Measurements from ENCODE around the gene IMMP2L. TPM values are rescaled to one million over a fixed set of nuclear protein-coding genes. Genes with fewer than 3 reads are reported as not detected.
"Not testable (repeated sequence)": the region's sequence is repeated elsewhere in the genome, so short reads cannot be mapped to it uniquely, and the experiment has no call there.

Gene IMMP2L
- total RNA-seq, 1 donor from 2014 or later, result 35.5 TPM

DNA sequence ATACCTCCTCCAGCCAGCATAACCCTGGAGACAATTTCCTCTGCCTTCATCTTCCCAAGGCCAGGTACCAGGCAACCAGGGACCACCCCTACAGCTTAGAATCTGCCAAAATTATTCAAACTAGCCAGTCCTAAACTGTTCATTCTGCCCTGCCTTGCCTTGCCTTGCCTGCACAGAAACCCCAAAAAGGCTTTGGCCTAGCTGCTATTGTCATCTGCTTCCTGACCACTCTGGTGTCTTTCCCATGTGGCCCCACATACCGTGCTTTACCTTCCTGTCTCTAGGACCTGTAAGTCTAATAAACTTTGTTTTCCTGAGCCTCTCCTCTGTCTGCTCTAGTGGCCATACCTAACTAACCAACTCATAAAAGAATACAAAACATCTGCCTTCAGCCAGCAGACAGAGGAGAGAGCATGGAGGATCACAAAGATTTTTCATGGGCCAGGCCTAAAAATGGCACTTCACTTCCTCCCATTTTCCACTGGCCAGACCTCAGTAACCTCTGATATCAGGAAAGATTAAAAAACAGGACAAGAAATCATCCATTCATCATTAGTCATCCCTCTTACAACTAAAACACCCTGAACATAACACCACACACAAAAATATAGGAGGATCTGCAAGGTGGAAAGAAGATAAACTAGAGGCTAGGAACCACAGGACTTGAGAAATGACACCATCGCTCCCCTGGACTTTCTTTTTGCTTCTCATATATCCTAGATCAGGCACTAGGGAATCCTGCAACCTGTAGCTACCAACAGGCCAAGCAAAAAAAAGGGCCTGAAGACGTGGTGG, 51.5 kb downstream of the IMMP2L start:
- no peak for DNase-seq (ENCODE audit: low spot score)

DNA sequence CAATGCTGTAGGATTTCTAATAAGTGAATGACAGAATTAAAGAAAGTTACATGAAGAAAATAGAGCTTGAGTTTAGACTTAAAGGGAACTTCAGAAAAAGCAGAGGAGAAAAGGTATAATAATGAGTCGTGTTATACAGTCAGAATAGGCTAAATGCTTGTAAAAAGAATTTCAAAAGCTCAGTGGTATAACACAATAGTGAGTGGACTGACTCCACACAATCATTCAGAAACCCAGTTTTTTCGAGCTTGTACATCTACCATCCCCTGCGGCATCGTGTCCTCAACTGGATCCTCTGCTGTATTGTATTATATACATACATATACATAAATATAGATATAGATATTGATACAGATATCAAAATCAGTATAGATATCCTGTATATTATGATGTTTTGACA, 52.2 kb downstream of the IMMP2L start:
- no peak for DNase-seq (ENCODE audit: low spot score)

DNA sequence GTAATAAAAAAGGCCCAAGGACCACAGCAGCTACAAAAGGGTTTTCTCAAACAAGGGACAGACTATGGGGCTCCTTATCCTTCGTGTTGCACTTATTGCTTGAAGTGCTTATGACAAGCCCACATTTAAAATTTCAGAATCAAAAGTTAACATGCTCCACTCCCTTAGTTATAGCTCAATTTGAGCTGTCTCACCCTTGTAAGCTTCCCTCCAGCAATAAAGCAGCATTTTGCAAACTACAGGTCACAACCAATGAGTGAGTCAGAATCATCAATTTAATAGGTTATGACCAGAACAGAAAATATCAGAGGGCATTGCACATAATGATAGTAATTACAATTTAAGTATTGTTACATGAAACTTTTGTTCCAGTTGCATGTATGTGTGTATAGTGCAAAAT, 53.0 kb downstream of the IMMP2L start:
- DNase-seq (ENCODE audit: low spot score), result no peak

DNA sequence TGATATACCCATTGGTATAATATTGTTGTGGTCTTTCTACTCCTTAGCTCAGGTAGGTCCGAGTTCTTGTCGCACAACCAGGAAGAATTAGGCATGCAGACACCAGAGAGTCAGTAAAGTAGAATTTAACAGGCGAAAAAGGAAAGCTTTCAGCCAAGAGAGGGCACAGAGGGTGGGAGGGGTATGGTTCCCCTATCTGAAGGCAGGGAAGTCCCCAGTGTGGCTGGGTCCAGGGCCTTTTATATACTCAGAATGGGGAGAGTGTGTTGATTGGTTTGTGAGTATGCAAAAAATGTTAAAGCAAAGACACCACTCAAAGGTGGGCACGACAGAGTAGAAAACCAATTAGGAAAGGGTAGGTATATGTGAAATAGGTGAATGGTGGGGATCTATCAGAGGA, 53.9 kb downstream of the IMMP2L start:
- no peak for DNase-seq (ENCODE audit: low spot score)

DNA sequence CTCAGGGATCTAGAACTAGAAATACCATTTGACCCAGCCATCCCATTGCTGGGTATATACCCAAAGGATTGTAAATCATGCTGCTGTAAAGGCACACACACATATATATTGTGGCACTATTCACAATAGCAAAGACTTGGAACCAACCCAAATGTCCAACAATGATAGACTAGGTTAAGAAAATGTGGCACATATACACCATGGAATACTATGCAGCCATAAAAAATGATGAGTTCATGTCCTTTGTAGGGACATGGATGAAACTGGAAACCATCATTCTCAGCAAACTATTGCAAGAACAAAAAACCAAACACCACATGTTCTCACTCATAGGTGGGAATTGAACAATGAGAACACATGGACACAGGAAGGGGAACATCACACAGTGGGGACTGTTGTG, 56.9 kb downstream of the IMMP2L start:
- DNase-seq (ENCODE audit: low spot score), result not testable (repeated sequence)

DNA sequence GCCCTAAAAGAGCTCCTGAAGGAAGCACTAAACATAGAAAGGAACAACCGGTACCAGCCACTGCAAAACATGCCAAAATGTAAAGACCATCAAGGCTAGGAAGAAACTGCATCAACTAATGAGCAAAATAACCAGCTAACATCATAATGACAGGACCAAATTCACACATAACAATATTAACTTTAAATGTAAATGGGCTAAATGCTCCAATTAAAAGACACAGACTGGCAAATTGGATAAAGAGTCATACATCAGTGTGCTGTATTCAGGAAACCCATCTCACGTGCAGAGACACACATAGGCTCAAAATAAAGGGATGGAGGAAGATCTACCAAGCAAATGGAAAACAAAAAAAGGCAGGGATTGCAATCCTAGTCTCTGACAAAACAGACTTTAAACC, 60.5 kb downstream of the IMMP2L start:
- DNase-seq (ENCODE audit: low spot score), result not testable (repeated sequence)

DNA sequence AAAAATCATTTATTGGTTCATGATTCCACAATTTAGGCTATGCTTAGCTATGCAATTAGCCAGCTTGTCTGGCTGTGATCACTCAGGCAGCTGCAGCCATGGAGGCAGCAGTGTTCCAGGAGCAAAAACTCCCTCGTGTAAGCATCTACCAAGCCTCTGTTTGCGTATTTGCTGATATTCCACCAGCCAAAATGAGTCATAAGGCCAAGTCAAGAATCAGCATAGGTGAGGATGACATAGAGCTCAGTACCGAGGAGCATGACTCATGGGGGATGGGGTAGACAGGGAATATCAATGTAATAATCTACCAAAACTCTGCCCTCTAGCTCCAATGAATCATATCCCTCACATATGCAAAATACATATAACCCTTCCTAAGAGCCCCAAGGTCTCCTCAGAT, 63.3 kb downstream of the IMMP2L start:
- DNase-seq (ENCODE audit: low spot score), result no peak

DNA sequence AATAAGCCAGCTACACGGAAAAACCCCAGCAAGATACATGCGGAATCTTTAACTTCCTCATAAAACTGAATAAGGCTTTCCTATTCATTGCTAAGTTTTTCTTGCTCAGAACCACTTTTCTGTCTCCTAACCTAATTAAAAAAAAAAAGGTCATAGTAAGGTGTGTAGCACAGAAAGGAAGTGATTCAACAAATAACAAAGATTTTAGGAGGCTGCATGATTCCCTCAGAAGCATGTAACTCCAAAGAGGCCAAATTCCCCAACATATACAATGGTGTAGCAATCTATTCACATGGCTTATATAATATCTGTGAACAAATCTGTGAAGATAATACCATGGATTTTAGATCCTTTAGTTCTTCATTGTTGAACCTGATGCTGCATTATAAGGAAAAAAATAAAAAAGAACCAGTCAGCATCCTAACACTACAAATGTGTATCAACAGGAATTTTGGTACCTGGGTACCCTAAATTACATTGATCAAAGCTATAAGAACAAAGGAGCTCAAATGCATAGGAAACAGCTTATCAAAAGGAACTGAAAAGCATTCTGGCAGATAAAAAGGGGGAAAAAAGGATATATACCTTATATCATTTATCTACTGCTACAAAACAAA, 63.8 kb downstream of the IMMP2L start:
- DNase-seq (ENCODE audit: low spot score), result no peak

DNA sequence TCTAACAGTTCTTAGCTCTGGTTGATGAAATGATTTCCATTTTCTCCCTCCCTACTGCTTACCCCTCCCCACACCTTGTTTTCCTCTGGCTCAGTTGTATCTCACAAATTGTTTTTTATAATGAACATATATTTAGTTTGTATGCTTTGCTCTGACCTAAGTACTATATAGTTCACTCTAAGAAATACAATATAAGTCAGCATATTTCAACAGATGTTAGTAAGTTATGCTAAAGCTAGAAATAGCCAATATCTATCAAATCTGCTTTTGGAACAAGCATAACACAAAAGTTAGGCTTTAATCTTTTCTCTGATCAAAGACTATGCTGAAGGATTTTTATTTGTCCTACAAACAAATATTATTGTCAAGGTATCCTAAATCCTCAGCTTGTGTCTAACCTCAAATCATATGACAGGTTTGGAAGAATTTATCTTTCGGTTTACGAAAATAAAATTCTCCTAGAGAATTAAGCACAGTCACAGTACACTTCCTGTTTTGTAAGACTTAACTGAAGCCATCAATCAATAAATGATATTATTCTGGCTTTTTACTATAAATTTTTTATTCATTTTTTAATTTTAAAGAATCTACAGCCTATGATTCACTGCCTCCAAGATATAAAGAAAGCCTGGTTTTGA, 67.0 kb downstream of the IMMP2L start:
- DNase-seq (ENCODE audit: low spot score), result no peak

DNA sequence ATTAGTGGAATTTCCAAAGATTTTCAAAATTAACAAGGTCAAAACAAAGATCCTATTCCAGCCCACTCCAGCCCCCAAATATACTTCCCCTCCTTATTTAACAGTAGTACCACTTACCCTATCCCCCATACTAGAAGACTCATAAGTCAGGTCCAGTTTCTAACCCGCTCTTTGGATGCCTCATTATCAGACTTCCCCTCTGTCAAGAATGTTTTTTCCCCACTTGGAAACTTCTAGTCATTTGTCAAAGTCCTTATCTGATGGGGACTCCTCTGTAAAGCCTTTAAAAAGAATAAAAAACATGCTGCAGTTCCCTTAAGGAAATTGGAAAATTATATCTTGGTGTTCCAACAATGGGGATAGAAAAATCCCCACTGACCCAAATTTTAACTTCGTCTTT, 70.1 kb downstream of the IMMP2L start:
- no peak for DNase-seq (ENCODE audit: low spot score)

DNA sequence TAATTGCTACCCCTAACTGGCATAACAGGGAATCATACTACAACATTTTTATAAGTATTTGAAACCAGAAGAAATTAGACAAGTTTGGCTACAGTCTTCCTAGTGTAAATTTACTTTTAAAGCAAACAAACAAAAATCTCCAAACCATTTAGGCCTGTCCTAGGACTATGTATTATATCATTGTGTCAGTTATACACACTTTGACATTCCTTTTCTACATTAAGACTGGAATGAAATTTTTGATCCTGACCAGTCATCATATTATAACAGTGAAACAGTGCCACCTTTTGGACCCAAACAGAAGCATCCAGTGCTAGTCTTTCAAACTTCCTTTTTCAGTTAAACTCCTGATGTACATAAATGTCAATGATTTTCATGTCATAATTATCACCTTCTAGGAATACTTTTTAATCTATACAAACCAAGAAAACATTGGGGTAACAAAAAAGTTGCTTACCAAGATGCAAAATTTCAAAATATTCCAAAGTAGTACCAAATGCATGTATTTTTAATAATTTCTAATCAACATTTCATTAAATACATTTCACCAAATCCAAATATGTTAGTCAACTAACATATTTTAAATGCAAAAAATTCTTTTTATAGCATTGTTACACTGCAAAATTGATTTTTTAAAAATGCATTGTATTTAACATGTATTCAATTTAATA, 75.7 kb downstream of the IMMP2L start:
- no peak for DNase-seq (ENCODE audit: low spot score)

DNA sequence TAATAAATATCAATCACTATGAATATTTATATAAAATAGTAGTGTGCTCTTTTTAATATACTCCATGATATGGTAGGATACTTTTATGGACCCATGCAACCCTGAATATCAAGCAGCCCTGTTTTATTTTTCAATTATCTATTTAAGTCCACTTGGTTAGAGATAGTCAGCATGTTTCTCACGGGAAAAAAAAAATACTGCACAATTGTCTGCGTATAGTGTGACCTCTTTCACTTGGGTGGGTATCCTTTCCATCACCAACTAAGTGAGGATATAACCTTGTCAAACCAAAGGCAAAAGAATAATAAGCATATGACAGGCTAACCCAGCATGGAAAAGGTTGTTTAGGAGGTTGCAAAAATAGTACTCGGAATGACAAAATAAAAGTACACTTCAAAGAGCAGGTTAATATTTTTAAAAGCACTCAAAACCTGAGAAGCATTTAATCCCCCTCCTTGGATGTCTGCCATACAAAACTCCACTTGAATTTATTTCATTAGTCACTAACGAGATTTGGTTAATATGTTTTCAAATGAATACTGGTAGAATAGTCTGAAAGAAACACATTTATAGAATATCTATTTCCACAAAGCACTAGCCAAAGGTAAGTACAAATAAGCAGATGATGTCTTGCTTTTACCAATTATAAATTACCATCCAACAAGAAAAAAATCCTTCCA, 76.5 kb downstream of the IMMP2L start:
- DNase-seq (ENCODE audit: low spot score), result no peak

DNA sequence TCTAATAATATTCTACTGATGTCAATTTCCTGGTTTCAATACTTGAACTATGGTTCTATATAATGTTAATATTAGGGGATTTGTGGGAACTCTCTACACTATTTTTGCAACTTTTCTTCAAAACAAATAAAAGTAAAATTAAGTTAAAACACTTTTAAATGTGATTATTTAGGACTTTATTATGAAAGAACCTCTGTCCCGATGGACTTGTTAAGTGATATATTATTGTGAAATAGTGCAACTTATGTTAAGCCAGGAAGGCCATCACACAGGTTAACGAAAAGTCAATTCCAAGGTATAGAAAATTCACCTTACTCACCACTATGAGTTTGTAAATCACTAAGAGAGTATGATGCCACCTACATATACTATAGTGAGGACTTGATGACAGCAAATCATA, 79.2 kb downstream of the IMMP2L start:
- no peak for DNase-seq (ENCODE audit: low spot score)

DNA sequence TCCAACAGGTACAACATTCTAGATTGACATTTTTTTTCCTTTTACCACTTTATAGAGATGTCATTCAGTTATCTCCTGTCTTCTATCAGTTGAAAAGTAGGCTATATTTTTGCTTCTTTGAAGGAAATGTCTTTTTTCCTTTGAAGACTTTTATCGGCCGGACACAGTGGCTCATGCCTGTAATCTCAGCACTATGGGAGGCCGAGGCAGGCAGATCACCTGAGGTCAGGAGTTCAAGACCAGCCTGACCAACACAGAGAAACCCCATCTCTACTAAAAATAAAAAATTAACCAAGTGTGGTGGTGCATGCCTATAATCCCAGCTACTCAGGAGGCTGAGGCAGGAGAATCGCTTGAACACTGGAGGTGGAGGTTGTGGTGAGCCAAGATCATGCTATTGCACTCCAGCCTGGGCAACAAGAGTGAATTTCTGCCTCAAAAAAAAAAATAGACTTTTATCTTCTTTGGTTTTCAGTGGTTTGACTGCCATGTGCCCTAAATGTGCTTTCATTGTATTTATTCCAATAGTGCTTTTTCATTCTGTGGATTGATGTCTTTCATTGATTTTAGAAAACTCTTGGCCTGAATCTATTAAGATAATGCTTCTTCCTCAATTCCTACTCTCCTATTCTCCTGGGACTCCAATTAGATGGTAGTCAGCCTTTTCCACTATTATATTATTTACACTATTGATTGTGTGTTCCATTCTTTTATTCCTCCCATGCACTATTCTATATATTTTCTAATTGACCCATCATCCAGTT, 84.6 kb downstream of the IMMP2L start:
- DNase-seq (ENCODE audit: low spot score), result no peak

DNA sequence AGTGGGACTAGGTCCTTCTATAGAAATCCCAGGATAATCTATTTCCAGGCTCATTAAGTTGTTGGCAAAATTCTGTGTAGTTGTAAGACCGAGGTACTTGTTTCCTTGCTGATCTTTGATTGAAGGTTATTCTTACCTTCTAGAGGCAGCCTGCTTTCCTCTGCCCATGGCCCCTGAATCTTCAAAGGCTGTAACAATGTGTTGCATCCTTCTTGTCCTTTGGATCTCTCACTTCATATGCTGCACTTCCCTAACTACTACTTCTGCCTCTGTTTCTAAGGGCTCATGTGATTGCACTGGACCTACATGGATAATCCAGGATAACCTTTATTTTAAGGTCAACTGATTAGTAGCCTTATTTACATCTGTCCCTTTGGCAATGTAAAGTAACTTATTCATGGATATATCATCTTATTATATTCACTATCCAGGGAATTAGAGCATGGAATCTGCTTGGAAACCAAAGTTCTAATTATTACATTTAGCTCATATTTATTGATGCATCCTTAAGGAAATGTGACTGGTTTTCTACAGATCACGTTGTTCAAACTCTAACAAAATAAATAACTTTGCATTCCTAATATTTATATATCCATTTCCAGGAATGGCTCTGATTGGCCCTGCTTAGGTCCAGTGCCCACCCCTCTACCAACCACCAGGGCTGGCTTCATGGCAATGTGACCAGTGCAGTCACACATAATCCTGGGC, 85.6 kb downstream of the IMMP2L start:
- DNase-seq (ENCODE audit: low spot score), result no peak

DNA sequence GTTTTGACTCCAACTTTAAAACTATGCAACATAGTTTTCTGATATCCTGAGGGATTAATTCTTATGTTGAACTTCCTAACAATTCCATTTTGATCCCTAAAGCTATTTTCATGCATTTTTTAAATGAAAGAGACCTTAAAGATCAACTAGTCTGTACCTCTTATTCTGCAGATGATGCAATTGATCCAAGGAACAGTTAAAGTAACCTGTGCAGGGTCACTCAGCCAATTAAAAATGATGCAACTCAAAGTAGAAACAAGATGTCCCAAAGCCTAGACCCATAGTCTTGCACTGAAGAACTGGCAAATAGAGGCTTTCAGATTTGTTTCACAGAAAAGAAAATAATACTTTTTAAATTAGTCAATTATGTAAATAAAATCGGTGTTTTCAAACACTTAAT, 86.3 kb downstream of the IMMP2L start:
- DNase-seq (ENCODE audit: low spot score), result no peak

DNA sequence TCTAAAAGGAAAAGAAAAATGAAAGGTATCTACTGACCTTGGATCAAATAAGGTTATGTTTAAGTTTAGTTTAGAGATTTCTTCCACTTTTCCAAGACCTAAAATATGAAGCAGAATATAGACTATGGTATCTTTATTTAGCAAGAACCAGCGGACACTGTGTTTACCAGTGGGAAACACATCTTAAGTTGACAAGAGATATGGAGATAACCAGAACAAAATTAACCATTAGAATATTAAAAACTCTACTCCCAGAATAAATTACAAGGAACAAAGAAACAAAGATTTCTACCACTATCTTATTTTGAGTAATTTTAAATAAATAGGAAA, 86.9 kb downstream of the IMMP2L start:
- no peak for DNase-seq (ENCODE audit: low spot score)

DNA sequence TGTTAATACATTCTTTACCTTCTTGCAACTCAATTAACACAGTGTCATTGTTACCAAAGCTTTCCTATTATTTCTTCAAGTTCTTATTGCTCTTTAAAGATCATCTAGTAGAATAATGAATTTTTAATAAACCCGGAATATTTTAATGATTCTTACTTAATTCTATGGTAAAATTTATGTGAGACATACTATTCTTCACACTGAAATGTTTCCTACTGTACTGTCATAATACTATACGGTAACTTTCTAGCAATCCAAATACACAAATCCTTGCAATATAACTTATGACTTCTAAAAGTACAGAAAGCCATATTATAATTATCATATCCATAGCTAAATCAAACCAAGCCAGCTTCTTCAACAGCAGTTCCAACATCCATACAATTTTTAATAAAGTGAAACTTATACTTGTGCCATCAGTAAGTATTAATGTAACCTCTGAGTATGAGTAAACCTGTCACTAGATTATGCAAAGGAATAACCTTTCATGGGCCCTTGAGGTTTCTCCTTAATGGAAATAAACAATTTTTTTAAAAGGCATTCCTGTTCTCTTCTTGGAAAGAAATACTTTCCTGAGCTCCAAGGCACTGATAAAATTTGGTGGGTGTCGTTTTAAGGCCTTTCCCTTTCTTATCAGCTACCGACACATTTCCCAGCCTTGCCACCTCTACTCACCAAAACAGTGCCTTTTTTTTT, 87.4 kb downstream of the IMMP2L start:
- DNase-seq (ENCODE audit: low spot score), result no peak

DNA sequence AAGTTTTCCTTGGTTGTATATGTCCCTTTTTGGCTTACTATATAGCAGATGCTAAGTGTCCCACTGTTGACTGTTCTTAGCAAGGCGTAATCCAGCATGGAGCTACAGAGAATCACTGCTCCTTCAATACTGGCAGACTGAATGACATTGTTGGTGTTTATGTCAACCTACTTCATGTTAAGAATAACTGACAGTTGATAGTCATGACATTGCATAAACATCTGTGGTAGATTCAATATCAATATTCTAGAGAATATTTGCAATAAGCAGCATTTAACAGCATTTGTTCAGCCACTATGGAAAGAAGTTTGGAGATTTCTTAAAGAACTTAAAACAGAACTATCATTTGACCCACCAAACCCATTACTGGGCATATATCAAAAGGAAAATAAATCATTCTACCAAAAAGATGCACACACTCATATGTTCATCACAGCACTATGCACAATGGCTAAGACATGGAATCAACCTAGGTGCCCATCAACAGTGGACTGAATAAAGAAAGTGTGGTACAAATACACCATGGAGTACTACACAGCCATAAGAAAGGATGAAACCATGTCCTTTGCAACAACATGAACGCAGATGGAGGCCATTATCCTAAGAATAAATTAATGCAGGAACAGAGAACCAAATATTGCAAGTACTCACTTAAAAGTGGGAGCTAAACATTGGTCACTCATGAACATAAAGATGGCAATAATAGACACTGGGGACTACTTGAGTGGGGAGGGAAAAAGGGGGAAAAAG, 88.7 kb downstream of the IMMP2L start:
- no peak for DNase-seq (ENCODE audit: low spot score)

All from mesenteric fat pad (tissue), 1 donor.